GM15510 (cell line): ENCODE measurements around the gene KLF17.

Experiments
- POLR2A ChIP-seq: IDR thresholded peaks from 3 replicates; pipeline ENCODE4 v1.6.1; 2011; ENCODE audit warnings: borderline replicate concordance; ENCODE audit not compliant: insufficient read length; ENCODE audit errors: extremely low read depth

Gene KLF17

GRCh38 chr1:44168520-44169098, 50.0 kb downstream of the KLF17 start:
- no peak for TF ChIP-seq POLR2A

- no peak for TF ChIP-seq POLR2A
Measured at GRCh38 chr1:44170281-44170823, 51.7 kb downstream of the KLF17 start.

- no peak for TF ChIP-seq POLR2A
Measured at GRCh38 chr1:44174630-44175029, 56.0 kb downstream of the KLF17 start.
